Measurements from ENCODE around the gene NCK2. TPM values are rescaled to one million over a fixed set of nuclear protein-coding genes. Genes with fewer than 3 reads are reported as not detected.

Gene NCK2
- total RNA-seq, 1 experiment from 2014 or later = 49.2 TPM

DNA sequence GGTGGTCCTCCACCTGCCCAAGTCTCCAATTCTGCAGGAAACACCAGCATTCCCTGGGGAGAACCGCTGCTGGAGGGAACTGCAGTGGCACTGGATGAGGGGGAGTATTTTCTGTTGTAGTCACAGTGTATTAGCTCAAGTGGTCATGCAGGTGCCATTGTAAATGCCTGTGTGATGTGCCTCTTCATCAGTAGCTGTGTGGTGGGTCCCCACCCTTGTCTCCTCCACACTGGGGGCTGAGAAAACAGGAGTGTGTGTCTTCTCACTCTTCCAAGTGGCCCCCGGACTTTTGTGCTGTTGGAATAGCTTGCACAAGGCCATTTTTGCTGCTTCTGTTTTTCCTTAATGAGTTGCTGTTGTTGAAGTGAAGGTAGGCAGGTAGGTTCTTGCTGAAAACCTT lies 8.7 kb downstream of the NCK2 start:
- Histone ChIP-seq H3K23me2 (ENCODE audit: insufficient read length, low read depth, low read length, poor library complexity, severe bottlenecking) (no peaks in the 10 kb centered on the region), H3K27me3 (ENCODE audit: insufficient read depth, low read length) (no peaks in the 10 kb centered on the region), H4K5ac (ENCODE audit: insufficient read length, low read depth, low read length) (no peak overlapping the region), H3K9me3 (ENCODE audit: control insufficient read depth, low read depth, low read length) (no peaks in the 10 kb centered on the region), H4K91ac (ENCODE audit: insufficient read length, low read depth, low read length) (no peak overlapping the region), H3T11ph (ENCODE audit: low read length) (no peak overlapping the region), H3K18ac (ENCODE audit: insufficient read length, low read depth, low read length) (no peak overlapping the region), H3K14ac (ENCODE audit: insufficient read depth, low read length) (no peak overlapping the region), H2BK15ac (ENCODE audit: low read depth, low read length) (no peak overlapping the region), H3K56ac (ENCODE audit: insufficient read length, low read depth, low read length) (no peak overlapping the region), H3K27ac (ENCODE audit: insufficient read length, low read depth, low read length) (no peak overlapping the region), H3K4me2 (ENCODE audit: insufficient read depth, insufficient read length, low read length) (no peak overlapping the region), H3K79me2 (ENCODE audit: insufficient read depth, low read length) (peaks cover 53% of the 10 kb centered on the region; the same call in 1 of the 2 replicates), H3K4ac (ENCODE audit: low read depth, low read length) (no peak overlapping the region), H2BK12ac (ENCODE audit: insufficient read length, low read depth, low read length) (no peak overlapping the region), H3K4me1 (ENCODE audit: insufficient read depth, low read length) (peaks cover 10% of the 10 kb centered on the region; the same call in 1 of the 2 replicates), H2AFZ (ENCODE audit: low read length) (no peak overlapping the region), H2BK5ac (ENCODE audit: insufficient read length, low read length) (no peak overlapping the region), H2BK20ac (ENCODE audit: low read depth, low read length, poor library complexity, severe bottlenecking) (no peak overlapping the region), H2BK120ac (ENCODE audit: low read depth, low read length, poor library complexity, severe bottlenecking) (no peak overlapping the region), H3K23ac (ENCODE audit: insufficient read length, low read depth, low read length) (no peak overlapping the region), H3K9ac (ENCODE audit: extremely low read depth, insufficient read length, low read length) (no peak overlapping the region), H2AK5ac (ENCODE audit: insufficient read length, low read length) (no peak overlapping the region), H3K79me1 (ENCODE audit: insufficient read depth, low read depth, low read length, poor library complexity, severe bottlenecking) (peaks cover 4% of the 10 kb centered on the region), H4K20me1 (ENCODE audit: control insufficient read depth, insufficient read depth, insufficient read length) (no peaks in the 10 kb centered on the region), H4K8ac (replicated peaks; ENCODE audit: insufficient read length, low read depth, low read length) (no peak overlapping the region)
- Mint-ChIP-seq H3K27ac (peak overlapping the region in 1 of 3 experiments; percentile 42; a peak in 1 of 7 replicates), H3K27me3 (ENCODE audit: low read depth) (no peaks in the 10 kb centered on the region), H3K4me3 (no peak overlapping the region; a peak in 1 of 5 replicates), H3K4me1 (peaks cover 55 to 71% of the 10 kb centered on the region in 2 experiments), H3K9me3 (no peaks in the 10 kb centered on the region; a peak in 1 of 5 replicates), H3K36me3 (ENCODE audit: insufficient read depth in 1 of 3, low read depth in 3 of 3) (peaks cover 11 to 30% (median 15%) of the 10 kb centered on the region in 3 experiments)
- no peak for DNase-seq
- TF ChIP-seq, protein P1, sequence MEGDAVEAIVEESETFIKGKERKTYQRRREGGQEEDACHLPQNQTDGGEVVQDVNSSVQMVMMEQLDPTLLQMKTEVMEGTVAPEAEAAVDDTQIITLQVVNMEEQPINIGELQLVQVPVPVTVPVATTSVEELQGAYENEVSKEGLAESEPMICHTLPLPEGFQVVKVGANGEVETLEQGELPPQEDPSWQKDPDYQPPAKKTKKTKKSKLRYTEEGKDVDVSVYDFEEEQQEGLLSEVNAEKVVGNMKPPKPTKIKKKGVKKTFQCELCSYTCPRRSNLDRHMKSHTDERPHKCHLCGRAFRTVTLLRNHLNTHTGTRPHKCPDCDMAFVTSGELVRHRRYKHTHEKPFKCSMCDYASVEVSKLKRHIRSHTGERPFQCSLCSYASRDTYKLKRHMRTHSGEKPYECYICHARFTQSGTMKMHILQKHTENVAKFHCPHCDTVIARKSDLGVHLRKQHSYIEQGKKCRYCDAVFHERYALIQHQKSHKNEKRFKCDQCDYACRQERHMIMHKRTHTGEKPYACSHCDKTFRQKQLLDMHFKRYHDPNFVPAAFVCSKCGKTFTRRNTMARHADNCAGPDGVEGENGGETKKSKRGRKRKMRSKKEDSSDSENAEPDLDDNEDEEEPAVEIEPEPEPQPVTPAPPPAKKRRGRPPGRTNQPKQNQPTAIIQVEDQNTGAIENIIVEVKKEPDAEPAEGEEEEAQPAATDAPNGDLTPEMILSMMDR (conservative IDR thresholded peaks at IDR 0.05) = no peak
- whole genome bisulfite sequencing (ENCODE audit: extremely low coverage, insufficient read length, low lambda C conversion rate) = no CpG with 5 or more reads among the region's 2 CpGs
